HepG2 (cell line): Measurements from ENCODE around the gene PCIF1. TPM values are rescaled to one million over a fixed set of nuclear protein-coding genes. Genes with fewer than 3 reads are reported as not detected.
A peak's percentile ranks its signal among the peaks of the same experiment; 100 is the strongest.

ENCODE experiments used
- ATF7 ChIP-seq, 2 experiments: fragments of 450-650 bp in 1 of 2; sonication (generic) in 1 of 2; formaldehyde crosslinking in 1 of 2; IDR thresholded peaks; 2 replicates each; pipeline versions ENCODE4 v1.4.0 to v1.6.1; 2016 to 2020; ENCODE audit warnings: antibody characterized with exemption in 1 of 2, mild to moderate bottlenecking in 1 of 2, missing genetic modification reagents in 1 of 2
- ETS1 ChIP-seq: sonication (generic); formaldehyde crosslinking; IDR thresholded peaks from 2 replicates; pipeline ENCODE4 v1.4.0; 2020; ENCODE audit warnings: missing genetic modification reagents
- FOXC1 ChIP-seq: sonication (generic); formaldehyde crosslinking; IDR thresholded peaks from 2 replicates; pipeline ENCODE4 v1.8.0; 2022; ENCODE audit warnings: mild to moderate bottlenecking, missing genetic modification reagents, borderline replicate concordance
- MAFK ChIP-seq, 2 experiments: IDR thresholded peaks in 1 of 2; conservative IDR thresholded peaks in 1 of 2; 2 replicates each; pipeline ENCODE4 v1.6.1; 2011; ENCODE audit warnings: improper control_type of control experiment in 2 of 2, low read length in 2 of 2
- MTF2 ChIP-seq: sonication (generic); formaldehyde crosslinking; IDR thresholded peaks from 2 replicates; pipeline ENCODE4 v1.5.0; 2020; ENCODE audit warnings: missing genetic modification reagents, borderline replicate concordance
- NBN ChIP-seq: fragments of 450-650 bp; conservative IDR thresholded peaks from 2 replicates; pipeline ENCODE4 v1.6.1; 2017
- RBM39 ChIP-seq: fragments of 200-400 bp; formaldehyde crosslinking; IDR thresholded peaks from one replicate; pipeline ENCODE4 v1.6.1; 2018; ENCODE audit warnings: antibody characterized with exemption, mild to moderate bottlenecking, low read depth, low read length; ENCODE audit not compliant: poor library complexity, severe bottlenecking
- TFDP1 ChIP-seq: IDR thresholded peaks from 2 replicates; pipeline ENCODE4 v1.6.1; 2016; ENCODE audit warnings: missing compliant biosample characterization, missing genetic modification reagents, borderline replicate concordance
- THRA ChIP-seq: sonication (generic); formaldehyde crosslinking; IDR thresholded peaks from 2 replicates; pipeline ENCODE4 v1.4.0; 2020; ENCODE audit warnings: missing genetic modification reagents, borderline replicate concordance
- ZBTB40 ChIP-seq, 2 experiments: fragments of 450-650 bp in 1 of 2; sonication (generic) in 1 of 2; formaldehyde crosslinking in 1 of 2; IDR thresholded peaks; 2 replicates each; pipeline versions ENCODE4 v1.6.1 to v1.8.0; 2016 to 2022; ENCODE audit warnings: antibody characterized with exemption in 1 of 2, mild to moderate bottlenecking in 1 of 2, missing genetic modification reagents in 1 of 2
- ZNF577 ChIP-seq: sonication (generic); formaldehyde crosslinking; IDR thresholded peaks from 2 replicates; pipeline ENCODE4 v1.4.0; 2020; ENCODE audit warnings: mild to moderate bottlenecking, low read depth, missing genetic modification reagents, borderline replicate concordance
- ZSCAN20 ChIP-seq: sonication (generic); formaldehyde crosslinking; IDR thresholded peaks from 2 replicates; pipeline ENCODE4 v1.4.0; 2020; ENCODE audit warnings: missing genetic modification reagents, mild to moderate bottlenecking, borderline replicate concordance
- polyA plus RNA-seq, 8 experiments: library from polyadenylated mRNA; depleted of rRNA in 3 of 8; stranded (reverse) in 7 of 8; unstranded in 1 of 8; fragments of >200 nt; fragmentation: Illumina TruSeq in 4 of 8; extraction: Trizol in 4 of 8; gene quantifications; 2 replicates each; pipeline versions ENCODE4 v1.2.1 to v1.2.3, GENCODE V29; 2011 to 2016; ENCODE audit warnings: low read depth in 4 of 8, missing spikeins in 1 of 8, mixed read lengths in 1 of 8; ENCODE audit not compliant: insufficient read depth in 1 of 8
- total RNA-seq, 5 experiments: library from RNA; depleted of rRNA; stranded (reverse); fragments of >200 nt; fragmentation: Illumina TruSeq; extraction: Trizol; gene quantifications; 2 replicates each; pipeline ENCODE4 v1.2.3, GENCODE V29; 2016; ENCODE audit warnings: low read depth in 1 of 5

The PCIF1 gene
- total and polyA plus RNA-seq, 2 of the 13 experiments (the other 11 are each of a cell fraction or from before 2014, with no cell fraction given) = 20.9 to 24.4 TPM

- peak; percentile 98 for TF ChIP-seq THRA (CRISPR knock-in tag)
- 0 out of 2 replicates have a peak, but pooled peaks have one; percentile 48 for TF ChIP-seq ZNF577
- no peak for TF ChIP-seq ZBTB40 (IDR thresholded peaks at IDR 0.05)
- peak; percentile 94; the same call in 1 of the 2 replicates for TF ChIP-seq ZBTB40 (CRISPR knock-in tag; IDR thresholded peaks at IDR 0.05)
- TF ChIP-seq ZSCAN20 (CRISPR knock-in tag) = no peak; the same call in 1 of the 2 replicates
- TF ChIP-seq RBM39 = peak; percentile 91
- peak; percentile 96; the same call in 1 of the 2 replicates for TF ChIP-seq ETS1 (CRISPR knock-in tag)
- TF ChIP-seq TFDP1 (CRISPR knock-in tag) = peak; percentile 99
- TF ChIP-seq MTF2 (CRISPR knock-in tag) = no peak; the same call in 1 of the 2 replicates
- no peak for TF ChIP-seq ATF7 (IDR thresholded peaks at IDR 0.05)
- peak; percentile 88 for TF ChIP-seq ATF7 (CRISPR knock-in tag; IDR thresholded peaks at IDR 0.05)
- peak in 1 of 2 experiments; percentile 66; a peak in 2 of 4 replicates for TF ChIP-seq MAFK (conservative IDR thresholded peaks at IDR 0.05 in 1 of 2, IDR thresholded peaks at IDR 0.05 in 1 of 2; ENCODE audit: low read length in 2 of 2)
- no peak for TF ChIP-seq NBN
- peak; percentile 97 for TF ChIP-seq FOXC1 (CRISPR knock-in tag)
These were observed 43.2 kb upstream of the PCIF1 start, which contains the start of the genes CTSA and NEURL2 (continued) for GRCh38 chr20:45890985-45891983.
